HG03103 (cell line): ENCODE results near the gene PRRG1.
"Not testable (repeated sequence)": the region's sequence is repeated elsewhere in the genome, so short reads cannot be mapped to it uniquely, and the experiment has no call there.

Source experiments
- ATAC-seq: cut with Tn5 transposase; IDR thresholded peaks from one replicate; pipeline ENCODE4 v1.9.1; 2021; ENCODE audit warnings: low read depth; ENCODE audit not compliant: unreplicated experiment

Gene PRRG1

DNA sequence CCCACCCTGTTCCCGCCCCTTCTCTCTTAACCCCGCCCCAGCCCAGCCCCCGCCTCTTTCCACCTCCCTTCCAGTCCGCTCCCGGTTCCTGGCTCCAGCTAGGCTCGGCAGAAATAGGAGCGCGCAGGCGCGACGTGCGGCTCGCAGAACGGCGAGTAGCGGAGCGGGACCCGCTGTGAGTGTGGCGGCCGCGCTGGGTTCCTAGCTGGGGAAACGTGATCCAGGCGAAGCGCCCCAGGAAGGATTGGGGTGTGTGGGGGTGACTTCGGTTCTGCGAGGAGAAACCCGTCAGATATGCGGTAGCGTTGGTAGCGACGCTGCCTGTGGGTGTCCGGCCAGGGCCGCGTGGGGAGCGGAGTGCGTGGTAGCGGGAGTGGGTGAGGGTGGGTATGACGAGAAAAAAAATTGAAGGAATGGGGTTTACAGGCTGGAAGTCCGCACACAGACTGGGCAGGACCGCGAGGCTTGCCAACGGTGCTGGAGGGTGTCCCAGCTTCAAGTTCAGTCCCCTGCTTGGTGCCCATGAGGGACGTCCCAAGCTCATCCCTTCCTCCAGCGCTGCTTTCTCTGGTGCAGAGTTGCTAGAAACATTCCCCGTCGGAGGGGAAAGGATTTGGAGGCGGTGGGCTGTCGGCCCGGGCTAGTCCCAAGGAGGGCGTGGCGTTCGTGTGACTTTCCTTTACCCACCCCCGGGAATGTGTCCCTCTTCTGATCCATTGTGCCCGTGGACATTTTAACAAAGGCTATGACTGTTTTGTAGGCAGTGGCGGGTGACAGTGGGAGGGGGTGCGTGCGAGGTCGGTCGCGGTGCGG, at the start of gene PRRG1:
PRRG1 (plus strand) TSS at position 144 of the 813 bp plus-strand sequence. CDS start 56,886 bp downstream, outside the sequence.
- no peak for ATAC-seq

GRCh38 chrX:37302569-37302968, 46.6 kb upstream of the PRRG1 start:
- ATAC-seq: no peak

- ATAC-seq: not testable (repeated sequence)
Measured at GRCh38 chrX:37305238-37305637, 43.9 kb upstream of the PRRG1 start.

GRCh38 chrX:37314531-37314930, 34.6 kb upstream of the PRRG1 start:
- no peak for ATAC-seq

DNA sequence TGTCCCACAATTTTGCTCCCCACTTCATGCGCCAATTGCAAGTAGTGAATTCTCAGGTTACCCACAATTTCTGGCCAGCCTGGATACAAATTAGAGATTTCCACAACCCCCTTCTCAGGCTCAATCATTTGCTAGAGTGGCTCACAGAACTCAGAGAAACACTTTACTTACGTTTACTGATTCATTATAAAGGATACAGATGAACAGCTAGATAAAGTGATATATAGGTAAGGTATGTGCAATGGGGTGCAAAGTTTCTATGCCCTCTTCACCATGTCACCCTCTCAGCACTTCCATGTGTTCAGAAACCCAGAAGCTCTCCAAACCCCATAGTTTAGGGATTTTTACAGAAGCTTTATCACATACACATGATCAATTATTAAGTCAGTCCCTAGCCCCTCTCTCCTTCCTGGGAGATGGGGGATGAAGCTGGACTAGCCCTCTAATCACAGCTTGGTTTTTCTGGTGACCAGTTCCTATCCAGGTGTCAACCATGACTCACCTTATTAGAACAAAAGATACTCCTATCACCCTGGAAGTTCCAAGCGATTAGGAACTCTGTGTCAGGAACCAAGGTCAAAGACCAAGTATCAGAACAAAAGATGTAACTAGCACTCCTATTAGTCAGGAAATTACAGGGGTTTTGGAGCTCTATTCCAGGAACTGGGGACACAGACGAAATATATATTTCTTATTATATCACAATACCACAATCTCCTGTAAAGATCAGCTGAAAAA, 33.5 kb upstream of the PRRG1 start:
- ATAC-seq: no peak

DNA sequence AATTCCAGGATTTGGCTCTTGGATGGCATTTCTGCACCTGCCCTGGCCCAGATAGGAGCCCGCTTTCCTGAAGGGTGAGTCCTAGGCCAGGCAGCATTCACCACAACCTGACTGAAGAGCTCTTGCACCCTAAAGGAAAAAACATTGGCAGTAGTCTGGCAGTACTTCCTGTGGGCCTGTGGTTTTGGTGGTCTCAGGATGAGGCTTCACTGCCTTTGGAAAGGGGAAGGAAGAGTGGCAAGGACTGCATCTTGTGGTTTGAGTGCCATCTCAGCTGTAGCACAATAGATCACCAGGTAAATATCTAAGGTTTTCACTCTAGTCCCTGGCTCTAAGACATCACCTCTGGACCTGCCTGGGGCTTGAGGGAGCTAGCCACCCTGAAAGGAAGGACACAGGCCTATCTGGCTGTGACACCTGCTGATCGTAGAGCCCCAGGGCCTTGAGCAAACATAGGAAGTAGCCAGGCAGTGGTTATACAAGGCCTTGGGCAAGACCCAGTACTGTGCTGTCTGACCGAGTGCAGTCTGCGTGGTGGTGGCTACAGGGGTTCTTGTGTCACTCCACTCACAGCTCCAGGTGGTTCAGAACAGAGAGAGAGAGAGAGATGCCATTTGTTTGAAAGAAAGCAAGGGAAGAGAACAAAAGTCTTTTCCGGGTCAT, 28.5 kb upstream of the PRRG1 start:
- ATAC-seq: no peak

- ATAC-seq: no peak
Measured at GRCh38 chrX:37330642-37331041, 18.5 kb upstream of the PRRG1 start.

DNA sequence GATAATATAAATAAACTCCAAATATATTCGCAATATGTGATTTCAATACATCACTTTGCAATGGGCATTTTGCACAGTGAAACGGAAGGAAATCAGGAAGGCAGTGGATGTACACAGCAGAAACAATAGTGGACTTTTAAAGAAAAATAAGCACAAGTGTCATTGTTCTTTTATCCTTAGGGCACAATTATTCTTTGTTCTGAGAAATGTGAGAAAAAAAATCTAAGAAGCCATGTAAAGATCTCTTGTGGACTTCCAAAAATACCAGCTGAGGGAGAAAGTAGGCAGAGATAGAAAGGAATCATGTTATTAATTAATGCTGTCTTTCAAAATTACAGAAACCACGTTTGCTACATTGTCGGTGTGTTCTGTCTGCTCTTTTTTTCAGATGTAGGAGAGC, 17.6 kb upstream of the PRRG1 start:
- ATAC-seq: no peak

DNA sequence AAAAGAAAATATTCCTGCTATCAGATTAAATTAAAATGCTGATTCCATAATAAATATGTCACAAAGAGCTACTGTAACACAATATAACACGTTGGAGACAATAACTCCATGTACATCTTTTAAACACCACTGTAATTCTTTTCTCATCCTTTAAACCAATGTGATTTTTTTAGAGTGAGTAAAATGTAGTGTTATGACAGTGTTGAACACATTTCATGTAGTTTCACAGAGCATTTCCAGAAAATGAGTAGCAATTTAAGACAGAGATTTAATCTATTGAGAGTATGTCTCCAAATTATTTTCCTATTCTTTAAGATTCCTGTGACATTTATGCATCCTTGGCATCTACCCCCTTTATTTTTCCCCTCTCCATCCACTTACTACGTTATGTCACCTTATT, 17.1 kb upstream of the PRRG1 start:
- no peak for ATAC-seq

- no peak for ATAC-seq
Measured at GRCh38 chrX:37332987-37333658, 16.0 kb upstream of the PRRG1 start.

- ATAC-seq: no peak
Measured at GRCh38 chrX:37347420-37347819, 1.7 kb upstream of the PRRG1 start.

- ATAC-seq: no peak
Measured at GRCh38 chrX:37348231-37348970, 763 bp upstream of the PRRG1 start.

DNA sequence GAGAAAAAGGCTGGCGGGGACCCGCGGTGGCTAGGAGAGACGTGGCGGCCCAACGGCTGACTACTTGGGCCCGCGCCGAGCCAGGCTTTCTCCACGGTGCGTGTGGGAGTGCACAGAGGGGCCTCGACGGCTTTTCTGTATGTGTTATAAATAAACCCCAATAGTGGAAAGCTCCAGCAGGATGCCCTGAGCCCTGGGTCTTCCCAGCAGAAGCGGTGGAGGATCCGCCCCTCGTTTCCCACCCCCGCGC, 268 bp upstream of the PRRG1 start:
- no peak for ATAC-seq

DNA sequence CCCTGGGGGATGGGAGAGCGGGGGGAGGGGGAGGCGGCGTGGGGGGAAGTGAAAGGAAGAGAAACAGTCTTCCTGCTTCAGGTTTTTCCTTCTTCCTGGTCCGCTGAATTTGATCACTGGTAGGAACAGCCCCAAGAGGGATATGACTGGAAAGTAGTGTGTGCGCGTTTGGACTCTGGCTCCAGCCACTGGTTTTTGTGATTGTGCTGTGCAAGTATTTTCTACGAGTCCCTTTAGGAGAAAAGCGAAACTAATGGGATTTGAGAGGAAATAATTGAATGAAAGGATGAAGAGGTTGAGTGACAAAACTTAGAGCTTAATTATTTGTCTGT, 836 bp downstream of the PRRG1 start:
- ATAC-seq: no peak

DNA sequence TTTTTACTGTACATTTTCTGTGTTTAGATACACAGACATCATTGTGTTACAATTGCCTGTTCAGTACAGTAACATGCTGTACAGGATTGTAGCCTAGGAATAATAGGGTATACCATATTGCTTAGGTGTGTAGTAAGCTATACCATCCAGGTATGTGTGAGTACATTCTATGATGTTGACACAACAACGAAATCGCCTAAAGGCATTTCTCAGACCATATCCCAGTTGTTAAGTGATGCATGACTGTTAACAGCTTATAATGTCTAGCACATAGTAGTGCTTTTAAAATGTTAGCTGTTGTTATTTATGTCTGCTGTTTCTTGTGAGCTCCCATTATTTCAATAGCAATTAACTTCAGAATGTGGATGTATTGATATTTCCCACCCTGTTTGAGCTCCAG, 4.5 kb downstream of the PRRG1 start:
- ATAC-seq: no peak

- ATAC-seq: no peak
Measured at GRCh38 chrX:37357436-37357835, 8.3 kb downstream of the PRRG1 start.

DNA sequence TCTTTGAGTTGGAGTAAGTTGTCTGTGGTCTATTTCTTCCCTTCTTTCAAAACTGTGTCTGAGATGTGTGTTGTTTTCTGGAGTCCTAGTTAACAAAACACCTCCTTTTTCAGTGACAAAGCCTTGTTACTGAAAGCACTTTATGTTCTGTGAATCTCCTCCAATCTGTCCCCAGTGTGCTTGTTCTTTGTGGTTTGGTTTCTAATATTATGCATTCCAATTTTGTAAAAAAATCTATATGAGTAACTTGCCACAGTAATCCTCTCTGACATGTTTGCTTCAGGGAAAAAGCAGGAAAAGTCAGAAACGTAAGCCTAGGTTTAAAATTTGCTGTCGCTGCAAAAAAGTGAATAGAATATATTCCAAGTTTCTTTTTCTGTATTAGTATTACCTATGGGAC, 12.4 kb downstream of the PRRG1 start:
- no peak for ATAC-seq

GRCh38 chrX:37364666-37365065, 15.5 kb downstream of the PRRG1 start:
- ATAC-seq: no peak

- ATAC-seq: no peak
Measured at GRCh38 chrX:37367946-37368345, 18.8 kb downstream of the PRRG1 start.

DNA sequence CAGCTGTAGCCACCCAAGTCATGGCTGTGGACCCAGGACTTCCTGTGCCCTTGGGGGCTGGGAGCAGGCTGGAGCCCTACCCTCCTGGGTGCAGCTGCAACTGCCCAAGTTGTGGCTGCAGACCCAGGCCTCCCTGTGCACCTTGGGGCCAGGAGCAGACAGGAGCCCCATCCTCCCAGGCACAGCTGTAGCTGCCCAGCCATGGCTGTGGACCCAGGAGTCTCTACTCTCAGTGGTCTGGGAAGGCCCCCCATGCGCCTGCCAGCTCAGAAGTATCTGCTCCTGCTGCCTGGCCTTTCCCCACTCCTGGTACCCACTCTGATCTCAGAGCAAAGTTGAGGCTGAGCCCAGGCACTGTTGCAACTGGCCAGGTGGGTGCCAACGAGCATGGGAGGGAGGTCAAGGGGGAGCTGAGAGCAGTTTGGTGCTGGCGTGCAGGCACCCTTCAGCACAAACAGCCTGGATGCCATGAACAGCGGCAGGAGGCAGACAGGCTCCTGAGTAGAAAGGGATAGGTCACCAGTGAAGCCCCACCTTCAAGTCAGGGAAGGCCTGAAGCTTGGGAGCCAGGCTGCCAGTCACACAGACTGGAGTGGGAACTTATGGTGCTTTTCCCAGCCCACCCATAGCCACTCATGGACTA, 21.5 kb downstream of the PRRG1 start:
- ATAC-seq: no peak
